Measurements from ENCODE around the gene DOC2B. TPM values are rescaled to one million over a fixed set of nuclear protein-coding genes. Genes with fewer than 3 reads are reported as not detected.
"Not testable (repeated sequence)": the region's sequence is repeated elsewhere in the genome, so short reads cannot be mapped to it uniquely, and the experiment has no call there.

Gene DOC2B
- total RNA-seq, 1 donor from 2014 or later: 59.6 TPM

DNA sequence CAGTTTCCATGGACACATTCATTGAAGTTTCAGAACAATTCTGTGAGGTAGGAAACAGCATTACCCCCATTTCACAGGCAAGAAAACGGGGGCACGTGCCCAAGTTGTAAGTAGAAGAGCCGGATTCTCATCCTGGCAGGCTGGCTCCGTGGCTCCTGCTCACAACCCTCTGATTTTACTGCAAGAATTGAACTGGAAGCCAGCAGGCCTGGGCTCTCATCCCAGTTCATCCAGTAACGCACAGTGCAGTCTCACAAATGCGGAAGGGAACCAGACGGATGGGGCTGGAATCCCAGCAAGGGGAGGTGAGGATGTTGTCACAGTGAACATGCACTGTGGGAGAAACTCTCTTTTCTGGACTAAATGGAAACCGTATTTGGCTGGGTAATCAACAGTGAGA lies 40.7 kb upstream of the DOC2B start:
- no peak overlapping the region for H3K4me3 Mint-ChIP-seq
- H3K27me3 Mint-ChIP-seq (ENCODE audit: low read depth): peaks cover 2% of the 10 kb centered on the region
- peak in 1 of 2 experiments; percentile 10 for DNase-seq (ENCODE audit: low spot score in 2 of 2, unreplicated experiment in 2 of 2)
- H3K9me3 Mint-ChIP-seq: no peaks in the 10 kb centered on the region
- H3K27ac Mint-ChIP-seq: no peak overlapping the region
- peaks cover under 1% of the 10 kb centered on the region for H3K4me1 Mint-ChIP-seq
- TF ChIP-seq, protein P1, sequence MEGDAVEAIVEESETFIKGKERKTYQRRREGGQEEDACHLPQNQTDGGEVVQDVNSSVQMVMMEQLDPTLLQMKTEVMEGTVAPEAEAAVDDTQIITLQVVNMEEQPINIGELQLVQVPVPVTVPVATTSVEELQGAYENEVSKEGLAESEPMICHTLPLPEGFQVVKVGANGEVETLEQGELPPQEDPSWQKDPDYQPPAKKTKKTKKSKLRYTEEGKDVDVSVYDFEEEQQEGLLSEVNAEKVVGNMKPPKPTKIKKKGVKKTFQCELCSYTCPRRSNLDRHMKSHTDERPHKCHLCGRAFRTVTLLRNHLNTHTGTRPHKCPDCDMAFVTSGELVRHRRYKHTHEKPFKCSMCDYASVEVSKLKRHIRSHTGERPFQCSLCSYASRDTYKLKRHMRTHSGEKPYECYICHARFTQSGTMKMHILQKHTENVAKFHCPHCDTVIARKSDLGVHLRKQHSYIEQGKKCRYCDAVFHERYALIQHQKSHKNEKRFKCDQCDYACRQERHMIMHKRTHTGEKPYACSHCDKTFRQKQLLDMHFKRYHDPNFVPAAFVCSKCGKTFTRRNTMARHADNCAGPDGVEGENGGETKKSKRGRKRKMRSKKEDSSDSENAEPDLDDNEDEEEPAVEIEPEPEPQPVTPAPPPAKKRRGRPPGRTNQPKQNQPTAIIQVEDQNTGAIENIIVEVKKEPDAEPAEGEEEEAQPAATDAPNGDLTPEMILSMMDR (IDR thresholded peaks at IDR 0.05; ENCODE audit: unreplicated experiment): no peak
- no peaks in the 10 kb centered on the region for H3K36me3 Mint-ChIP-seq

DNA sequence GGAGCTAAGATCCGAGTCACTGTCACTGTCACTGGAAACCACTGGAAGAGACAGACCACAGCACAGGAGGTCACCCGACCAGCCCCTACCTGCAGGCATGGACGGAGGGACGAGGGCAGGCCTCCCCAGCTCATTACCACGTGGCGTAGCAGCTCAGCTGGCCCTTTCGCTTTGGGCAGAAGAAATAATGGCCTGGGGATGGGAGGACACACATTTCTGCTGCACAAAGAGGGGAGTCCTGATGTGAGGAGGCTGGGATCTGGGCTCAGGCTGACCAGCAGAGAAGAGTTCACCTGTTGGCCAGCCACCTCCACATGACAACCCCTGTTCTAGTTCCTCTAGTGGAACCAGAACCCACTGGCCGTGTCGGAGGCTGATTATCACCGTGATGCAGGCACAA lies 38.2 kb upstream of the DOC2B start:
- Mint-ChIP-seq H3K27me3 (ENCODE audit: low read depth) (peaks cover 2% of the 10 kb centered on the region), H3K4me3 (no peak overlapping the region), H3K4me1 (no peaks in the 10 kb centered on the region), H3K9me3 (no peaks in the 10 kb centered on the region), H3K27ac (no peak overlapping the region), H3K36me3 (no peaks in the 10 kb centered on the region)
- TF ChIP-seq, protein P1 (IDR thresholded peaks at IDR 0.05; ENCODE audit: unreplicated experiment): no peak
- no peak for DNase-seq (ENCODE audit: low spot score in 2 of 2, unreplicated experiment in 2 of 2)

DNA sequence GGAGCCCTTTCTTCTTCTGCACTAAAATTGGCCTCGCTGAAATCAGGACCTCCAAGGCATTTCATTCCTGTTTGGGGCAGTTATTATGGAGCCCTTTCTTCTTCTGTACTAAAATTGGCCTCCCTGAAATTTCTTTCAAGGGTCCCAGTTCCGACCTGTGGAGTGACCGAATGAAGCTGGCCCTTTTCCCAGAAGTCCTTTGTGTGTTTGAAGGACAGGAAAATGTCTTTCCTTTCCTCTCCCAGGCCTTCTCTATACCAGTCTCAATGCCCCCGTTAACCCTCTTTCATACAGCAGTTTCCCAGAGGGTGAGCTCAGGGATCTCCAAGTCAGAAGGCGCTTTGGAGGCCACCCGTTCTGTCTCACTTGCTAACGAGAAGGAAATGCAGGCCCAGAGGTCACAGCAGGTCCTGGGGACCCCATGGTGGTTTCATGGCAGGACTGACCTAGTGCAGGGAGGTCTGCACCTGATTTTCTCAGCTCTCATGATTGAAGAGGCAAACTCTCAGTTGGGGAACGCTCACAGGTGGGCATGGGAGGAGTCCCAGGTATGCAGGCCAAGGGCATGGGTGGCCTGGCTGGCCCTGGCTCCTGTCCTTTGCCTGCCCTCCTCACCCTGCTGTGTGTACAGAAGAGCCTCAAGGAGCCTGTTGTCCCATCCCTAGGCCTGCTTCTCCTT lies 37.1 kb upstream of the DOC2B start:
- Mint-ChIP-seq H3K4me1 (no peaks in the 10 kb centered on the region), H3K4me3 (no peak overlapping the region), H3K9me3 (no peaks in the 10 kb centered on the region), H3K27me3 (ENCODE audit: low read depth) (no peaks in the 10 kb centered on the region), H3K27ac (no peak overlapping the region), H3K36me3 (no peaks in the 10 kb centered on the region)
- TF ChIP-seq, protein P1 (IDR thresholded peaks at IDR 0.05; ENCODE audit: unreplicated experiment): no peak
- DNase-seq (ENCODE audit: low spot score in 2 of 2, unreplicated experiment in 2 of 2): no peak

DNA sequence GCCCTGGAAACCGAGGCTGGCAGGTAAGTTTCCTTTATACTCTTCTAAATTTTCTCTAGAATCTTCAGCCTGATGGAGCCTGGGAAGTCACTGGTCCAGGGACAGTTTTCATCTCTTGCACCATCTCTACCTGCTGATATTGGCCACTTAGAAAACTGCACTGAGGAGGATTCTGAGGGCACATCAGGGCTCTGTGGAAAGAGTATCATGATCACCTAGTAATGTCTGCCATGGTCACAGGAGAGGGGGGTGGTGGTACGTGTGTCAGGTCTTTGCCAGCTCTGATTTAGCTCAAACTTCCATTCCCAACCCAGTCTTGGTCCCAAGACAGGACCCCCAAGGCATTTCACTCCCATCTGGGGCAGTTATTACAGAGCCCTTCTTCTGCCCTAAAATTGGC lies 35.2 kb upstream of the DOC2B start:
- DNase-seq (ENCODE audit: low spot score in 2 of 2, unreplicated experiment in 2 of 2): no peak
- H3K36me3 Mint-ChIP-seq: peaks cover 3% of the 10 kb centered on the region
- no peaks in the 10 kb centered on the region for H3K9me3 Mint-ChIP-seq
- no peak overlapping the region for H3K4me3 Mint-ChIP-seq
- no peak overlapping the region for H3K27ac Mint-ChIP-seq
- H3K27me3 Mint-ChIP-seq (ENCODE audit: low read depth): no peaks in the 10 kb centered on the region
- H3K4me1 Mint-ChIP-seq: no peaks in the 10 kb centered on the region
- TF ChIP-seq, protein P1 (IDR thresholded peaks at IDR 0.05; ENCODE audit: unreplicated experiment): no peak

DNA sequence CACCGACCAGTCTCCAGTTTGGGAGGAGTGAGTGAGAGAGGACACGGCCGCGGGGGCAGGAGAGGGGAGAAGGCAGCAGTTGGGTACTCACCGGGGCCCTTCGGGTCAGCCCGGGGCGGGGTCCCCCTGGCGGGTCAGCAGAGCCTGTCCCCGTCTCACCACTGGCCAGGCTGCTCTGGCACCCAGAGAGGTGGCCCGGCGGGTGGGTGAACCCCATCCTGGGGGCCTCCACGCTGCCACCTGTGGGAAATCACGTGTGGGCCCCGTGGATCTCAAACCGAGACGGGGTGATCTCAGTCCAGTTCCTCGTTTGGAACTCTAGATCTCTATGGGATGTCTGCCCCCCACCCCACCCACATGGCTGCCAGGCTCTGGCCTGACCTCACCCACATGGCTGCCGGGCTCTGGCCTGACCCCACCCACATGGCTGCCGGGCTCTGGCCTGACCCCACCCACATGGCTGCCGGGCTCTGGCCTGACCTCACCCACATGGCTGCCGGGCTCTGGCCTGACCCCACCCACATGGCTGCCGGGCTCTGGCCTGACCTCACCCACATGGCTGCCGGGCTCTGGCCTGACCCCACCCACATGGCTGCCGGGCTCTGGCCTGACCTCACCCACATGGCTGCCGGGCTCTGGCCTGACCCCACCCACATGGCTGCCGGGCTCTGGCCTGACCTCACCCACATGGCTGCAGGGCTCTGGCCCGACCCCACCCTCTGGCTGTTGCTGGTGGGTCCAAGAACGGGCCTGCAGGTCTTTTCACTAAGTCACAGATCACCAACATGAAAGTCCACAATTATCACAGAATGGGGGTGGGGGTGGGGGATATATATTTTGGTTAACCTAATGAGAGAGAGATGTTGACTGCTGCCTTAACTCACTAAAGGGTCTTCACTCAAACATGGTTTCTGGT lies 34.4 kb upstream of the DOC2B start:
- H3K4me1 Mint-ChIP-seq; H3K9me3 Mint-ChIP-seq; DNase-seq (ENCODE audit: low spot score in 2 of 2, unreplicated experiment in 2 of 2); H3K27ac Mint-ChIP-seq; H3K27me3 Mint-ChIP-seq (ENCODE audit: low read depth); H3K4me3 Mint-ChIP-seq; H3K36me3 Mint-ChIP-seq: not testable (repeated sequence)

DNA sequence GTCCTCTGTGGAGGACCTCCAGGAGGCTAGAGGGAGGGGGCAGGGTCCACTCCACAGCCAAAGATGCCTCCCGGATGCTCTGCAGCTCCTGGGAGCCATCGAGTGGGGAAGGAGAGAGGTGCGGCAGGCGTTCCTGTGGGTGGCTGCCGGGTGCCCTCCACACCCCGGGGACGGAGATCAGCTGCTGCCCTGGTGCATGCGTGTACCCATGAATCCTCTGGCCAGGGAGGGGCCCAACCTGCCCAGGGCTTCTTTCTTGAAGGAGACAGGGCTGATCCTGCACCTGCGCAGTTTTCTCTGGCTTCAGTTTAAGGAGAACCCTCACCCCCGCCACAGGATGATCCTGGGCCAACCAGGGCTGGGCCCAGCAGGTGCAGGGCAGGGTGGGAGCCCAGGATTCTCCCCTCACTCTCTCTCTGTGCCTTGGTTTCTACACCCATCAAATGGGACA lies 33.5 kb upstream of the DOC2B start:
- TF ChIP-seq, protein P1 (IDR thresholded peaks at IDR 0.05; ENCODE audit: unreplicated experiment): no peak
- H3K4me1 Mint-ChIP-seq: no peaks in the 10 kb centered on the region
- DNase-seq (ENCODE audit: low spot score in 2 of 2, unreplicated experiment in 2 of 2): no peak
- peaks cover 9% of the 10 kb centered on the region for H3K36me3 Mint-ChIP-seq
- no peaks in the 10 kb centered on the region for H3K27me3 Mint-ChIP-seq (ENCODE audit: low read depth)
- H3K4me3 Mint-ChIP-seq: no peak overlapping the region
- no peak overlapping the region for H3K27ac Mint-ChIP-seq
- H3K9me3 Mint-ChIP-seq: no peaks in the 10 kb centered on the region
